Measurements from ENCODE around the gene NADK. TPM values are rescaled to one million over a fixed set of nuclear protein-coding genes. Genes with fewer than 3 reads are reported as not detected.

Gene NADK
- total and polyA plus RNA-seq, 2 of the 13 experiments (the other 11 are each of a cell fraction or from before 2014, with no cell fraction given), result 56.6 to 60.1 TPM

DNA sequence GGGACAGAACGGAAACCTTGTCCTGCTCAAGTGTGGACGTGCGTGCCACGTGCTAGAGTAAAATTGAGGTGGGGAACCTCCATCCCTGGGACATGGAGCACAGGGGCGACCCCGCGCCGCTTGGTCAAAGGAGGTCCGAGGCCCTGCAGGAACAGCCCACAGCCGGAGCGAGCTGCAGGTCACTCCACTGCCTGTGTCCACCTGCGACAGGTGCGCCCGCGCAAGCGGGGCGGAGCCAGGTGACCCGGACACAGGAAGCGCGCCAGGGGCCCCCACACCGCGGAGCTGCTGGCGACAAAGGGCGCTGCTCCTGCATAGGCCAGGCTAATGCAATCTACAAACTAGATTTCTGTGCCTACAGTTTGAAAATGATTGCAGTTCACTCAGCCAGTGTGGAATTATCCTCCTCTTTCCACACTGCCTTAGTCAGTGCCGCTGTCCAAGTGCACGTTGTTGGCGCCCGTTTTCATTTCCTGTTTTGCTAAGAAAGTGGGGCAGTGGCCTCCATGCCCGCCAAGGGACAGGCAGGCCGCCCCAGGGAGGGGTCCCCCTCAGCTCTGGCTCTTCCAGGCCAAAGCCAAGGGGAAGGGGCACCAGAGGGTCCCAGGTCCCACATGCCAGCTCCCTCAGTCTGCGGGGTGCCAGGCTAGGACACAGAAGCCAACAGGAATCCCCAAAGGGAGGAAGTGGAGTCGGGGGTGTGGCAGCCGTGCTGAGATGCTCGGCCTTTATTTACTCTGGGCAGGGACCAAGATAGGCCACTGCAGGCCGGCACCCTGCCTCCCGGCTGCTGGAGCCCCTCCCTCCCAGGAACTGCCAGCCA, 4.3 kb upstream of the NADK start (continued):
- TF ChIP-seq, protein P1, sequence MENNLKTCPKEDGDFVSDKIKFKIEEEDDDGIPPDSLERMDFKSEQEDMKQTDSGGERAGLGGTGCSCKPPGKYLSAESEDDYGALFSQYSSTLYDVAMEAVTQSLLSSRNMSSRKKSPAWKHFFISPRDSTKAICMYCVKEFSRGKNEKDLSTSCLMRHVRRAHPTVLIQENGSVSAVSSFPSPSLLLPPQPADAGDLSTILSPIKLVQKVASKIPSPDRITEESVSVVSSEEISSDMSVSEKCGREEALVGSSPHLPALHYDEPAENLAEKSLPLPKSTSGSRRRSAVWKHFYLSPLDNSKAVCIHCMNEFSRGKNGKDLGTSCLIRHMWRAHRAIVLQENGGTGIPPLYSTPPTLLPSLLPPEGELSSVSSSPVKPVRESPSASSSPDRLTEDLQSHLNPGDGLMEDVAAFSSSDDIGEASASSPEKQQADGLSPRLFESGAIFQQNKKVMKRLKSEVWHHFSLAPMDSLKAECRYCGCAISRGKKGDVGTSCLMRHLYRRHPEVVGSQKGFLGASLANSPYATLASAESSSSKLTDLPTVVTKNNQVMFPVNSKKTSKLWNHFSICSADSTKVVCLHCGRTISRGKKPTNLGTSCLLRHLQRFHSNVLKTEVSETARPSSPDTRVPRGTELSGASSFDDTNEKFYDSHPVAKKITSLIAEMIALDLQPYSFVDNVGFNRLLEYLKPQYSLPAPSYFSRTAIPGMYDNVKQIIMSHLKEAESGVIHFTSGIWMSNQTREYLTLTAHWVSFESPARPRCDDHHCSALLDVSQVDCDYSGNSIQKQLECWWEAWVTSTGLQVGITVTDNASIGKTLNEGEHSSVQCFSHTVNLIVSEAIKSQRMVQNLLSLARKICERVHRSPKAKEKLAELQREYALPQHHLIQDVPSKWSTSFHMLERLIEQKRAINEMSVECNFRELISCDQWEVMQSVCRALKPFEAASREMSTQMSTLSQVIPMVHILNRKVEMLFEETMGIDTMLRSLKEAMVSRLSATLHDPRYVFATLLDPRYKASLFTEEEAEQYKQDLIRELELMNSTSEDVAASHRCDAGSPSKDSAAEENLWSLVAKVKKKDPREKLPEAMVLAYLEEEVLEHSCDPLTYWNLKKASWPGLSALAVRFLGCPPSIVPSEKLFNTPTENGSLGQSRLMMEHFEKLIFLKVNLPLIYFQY (CRISPR knock-in tag; IDR thresholded peaks at IDR 0.05; ENCODE audit: borderline replicate concordance), result peak; percentile 19; the same call in 1 of the 2 replicates
- TF ChIP-seq CBFB (CRISPR knock-in tag; IDR thresholded peaks at IDR 0.05) (0 out of 2 replicates have a peak, but pooled peaks have one; percentile 6), MTF2 (CRISPR knock-in tag; IDR thresholded peaks at IDR 0.05; ENCODE audit: borderline replicate concordance) (no peak), RNF2 (conservative IDR thresholded peaks at IDR 0.05; ENCODE audit: low read depth) (no peak), ZNF329 (CRISPR knock-in tag; IDR thresholded peaks at IDR 0.05; ENCODE audit: low read depth) (no peak), SRSF4 (IDR thresholded peaks at IDR 0.05; ENCODE audit: low read depth, low read length, poor library complexity, severe bottlenecking) (no peak), CHD4 (IDR thresholded peaks at IDR 0.05; ENCODE audit: borderline replicate concordance, low read length) (no peak), ASH2L (IDR thresholded peaks at IDR 0.05; ENCODE audit: insufficient read length, low read depth, low read length) (no peak), DPF2 (CRISPR knock-in tag; IDR thresholded peaks at IDR 0.05; ENCODE audit: borderline replicate concordance, low read depth) (no peak), ZNF672 (CRISPR knock-in tag; IDR thresholded peaks at IDR 0.05) (no peak), MIER3 (CRISPR knock-in tag; IDR thresholded peaks at IDR 0.05; ENCODE audit: borderline replicate concordance) (no peak; the same call in 1 of the 2 replicates), RAD21 (CRISPR knock-in tag; IDR thresholded peaks at IDR 0.05) (no peak), HNRNPH1 (optimal IDR thresholded peaks at IDR 0.05; ENCODE audit: low read depth, low read length) (no peak), BCL6 (CRISPR knock-in tag; IDR thresholded peaks at IDR 0.05) (no peak; the same call in 1 of the 2 replicates), ZNF670 (CRISPR knock-in tag; IDR thresholded peaks at IDR 0.05; ENCODE audit: borderline replicate concordance) (no peak), ZNF589 (CRISPR knock-in tag; conservative IDR thresholded peaks at IDR 0.05) (no peak), PCBP2 (optimal IDR thresholded peaks at IDR 0.05; ENCODE audit: low read depth, low read length, poor library complexity, severe bottlenecking) (no peak), SRY (CRISPR knock-in tag; IDR thresholded peaks at IDR 0.05) (no peak), SYNCRIP (IDR thresholded peaks at IDR 0.05; ENCODE audit: insufficient read depth, low read depth, low read length) (no peak), ZNF441 (CRISPR knock-in tag; IDR thresholded peaks at IDR 0.05; ENCODE audit: borderline replicate concordance) (no peak), RBFOX2 (IDR thresholded peaks at IDR 0.05; ENCODE audit: low read depth, low read length) (peak; percentile 48; the same call in 1 of the 2 replicates), ZNF792 (CRISPR knock-in tag; IDR thresholded peaks at IDR 0.05) (no peak; the same call in 1 of the 2 replicates)
- TF ChIP-seq, protein P2, sequence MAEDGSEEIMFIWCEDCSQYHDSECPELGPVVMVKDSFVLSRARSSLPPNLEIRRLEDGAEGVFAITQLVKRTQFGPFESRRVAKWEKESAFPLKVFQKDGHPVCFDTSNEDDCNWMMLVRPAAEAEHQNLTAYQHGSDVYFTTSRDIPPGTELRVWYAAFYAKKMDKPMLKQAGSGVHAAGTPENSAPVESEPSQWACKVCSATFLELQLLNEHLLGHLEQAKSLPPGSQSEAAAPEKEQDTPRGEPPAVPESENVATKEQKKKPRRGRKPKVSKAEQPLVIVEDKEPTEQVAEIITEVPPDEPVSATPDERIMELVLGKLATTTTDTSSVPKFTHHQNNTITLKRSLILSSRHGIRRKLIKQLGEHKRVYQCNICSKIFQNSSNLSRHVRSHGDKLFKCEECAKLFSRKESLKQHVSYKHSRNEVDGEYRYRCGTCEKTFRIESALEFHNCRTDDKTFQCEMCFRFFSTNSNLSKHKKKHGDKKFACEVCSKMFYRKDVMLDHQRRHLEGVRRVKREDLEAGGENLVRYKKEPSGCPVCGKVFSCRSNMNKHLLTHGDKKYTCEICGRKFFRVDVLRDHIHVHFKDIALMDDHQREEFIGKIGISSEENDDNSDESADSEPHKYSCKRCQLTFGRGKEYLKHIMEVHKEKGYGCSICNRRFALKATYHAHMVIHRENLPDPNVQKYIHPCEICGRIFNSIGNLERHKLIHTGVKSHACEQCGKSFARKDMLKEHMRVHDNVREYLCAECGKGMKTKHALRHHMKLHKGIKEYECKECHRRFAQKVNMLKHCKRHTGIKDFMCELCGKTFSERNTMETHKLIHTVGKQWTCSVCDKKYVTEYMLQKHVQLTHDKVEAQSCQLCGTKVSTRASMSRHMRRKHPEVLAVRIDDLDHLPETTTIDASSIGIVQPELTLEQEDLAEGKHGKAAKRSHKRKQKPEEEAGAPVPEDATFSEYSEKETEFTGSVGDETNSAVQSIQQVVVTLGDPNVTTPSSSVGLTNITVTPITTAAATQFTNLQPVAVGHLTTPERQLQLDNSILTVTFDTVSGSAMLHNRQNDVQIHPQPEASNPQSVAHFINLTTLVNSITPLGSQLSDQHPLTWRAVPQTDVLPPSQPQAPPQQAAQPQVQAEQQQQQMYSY (CRISPR knock-in tag; IDR thresholded peaks at IDR 0.05), result no peak

Measured in HepG2 (cell line).